Prostate gland (tissue), 2 donors: ENCODE results near the gene SLC24A4. TPM values are rescaled to one million over a fixed set of nuclear protein-coding genes. Genes with fewer than 3 reads are reported as not detected.

Experiments
- DNase-seq: peaks from one replicate; pipeline ENCODE4 v3.0.0-alpha.2; 2019; ENCODE audit warnings: low spot score
- H3K27ac ChIP-seq, 2 donors: fragments of 200-600 bp; sonication (generic); 2 replicates each; pipeline ENCODE4 v1.5.1; 2017 to 2019
- H3K27me3 ChIP-seq: fragments of 200-600 bp; sonication (generic); replicated peaks from 2 replicates; pipeline ENCODE4 v1.5.1; 2019; ENCODE audit not compliant: insufficient read depth
- H3K36me3 ChIP-seq, 2 donors: fragments of 200-600 bp; sonication (generic); 1 replicate in 1 of 2; 2 replicates in 1 of 2; pipeline versions ENCODE4 v1.5.1 to v1.8.1; 2017 to 2019
- H3K4me1 ChIP-seq: fragments of 200-600 bp; sonication (generic); replicated peaks from 2 replicates; pipeline ENCODE4 v1.5.1; 2019
- H3K4me3 ChIP-seq, 2 donors: fragments of 200-600 bp; sonication (generic); 2 replicates each; pipeline ENCODE4 v1.5.1; 2017 to 2019
- H3K9me3 ChIP-seq: fragments of 200-600 bp; sonication (generic); 2 replicates; pipeline ENCODE4 v1.5.1; 2017
- POLR2A ChIP-seq: fragments of 450-650 bp; IDR thresholded peaks from one replicate; pipeline ENCODE4 v1.6.1; 2016; ENCODE audit warnings: antibody characterized with exemption, mild to moderate bottlenecking
- POLR2AphosphoS5 ChIP-seq: sonication (generic); formaldehyde crosslinking; IDR thresholded peaks from one replicate; pipeline ENCODE4 v1.6.1; 2017; ENCODE audit warnings: antibody characterized with exemption
- WGBS: methylation state at CpG from one replicate; pipeline ENCODE4 v1.1.5; 2018; 5-methylcytosine and 5-hydroxymethylcytosine counted together
- intact Hi-C: fragments of 100-400 bp; cut with DNase I; formaldehyde crosslinking; loops from one replicate; pipeline ENCODE4 v1.14.2; 2022
- total RNA-seq, 2 donors: library from RNA; depleted of rRNA; stranded (reverse); fragments of >200 nt; gene quantifications; one replicate each; pipeline ENCODE4 v1.1.0, GENCODE V29; 2016
- TF ChIP-seq, protein P1 (sequence below), 4 experiments: fragments of 200-600 bp in 2 of 4; fragments of 450-650 bp in 2 of 4; sonication (generic) in 2 of 4; IDR thresholded peaks; 1 replicate in 3 of 4; 2 replicates in 1 of 4; pipeline ENCODE4 v1.5.1; 2016 to 2019; ENCODE audit warnings: antibody characterized with exemption in 4 of 4, mild to moderate bottlenecking in 2 of 4, moderate library complexity in 2 of 4

SLC24A4 gene
- total RNA-seq, 2 donors from 2014 or later: 0.82 to 7.2 TPM

DNA sequence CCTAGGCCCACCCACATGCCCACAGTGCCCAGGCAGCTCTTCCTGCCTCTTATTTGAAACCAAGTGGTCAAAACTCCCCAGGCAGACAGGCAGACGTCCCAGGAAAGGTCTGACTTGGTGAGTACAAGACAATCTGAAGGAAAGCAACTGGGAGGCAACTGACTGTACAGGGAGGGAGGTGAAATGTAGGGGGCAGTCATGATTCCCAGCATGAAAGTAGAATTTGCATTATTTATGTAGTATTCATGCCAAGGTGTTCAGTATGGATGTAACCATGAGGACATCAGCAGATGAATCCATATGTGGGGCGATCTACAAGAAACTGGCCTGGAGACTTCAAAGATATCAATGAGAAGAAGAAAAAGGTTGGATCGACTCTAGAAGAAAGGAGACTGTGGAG, 46.1 kb downstream of the SLC24A4 start:
- whole genome bisulfite sequencing: 97% methylated on average over 3 of the region's 3 CpGs
- no peak for DNase-seq

DNA sequence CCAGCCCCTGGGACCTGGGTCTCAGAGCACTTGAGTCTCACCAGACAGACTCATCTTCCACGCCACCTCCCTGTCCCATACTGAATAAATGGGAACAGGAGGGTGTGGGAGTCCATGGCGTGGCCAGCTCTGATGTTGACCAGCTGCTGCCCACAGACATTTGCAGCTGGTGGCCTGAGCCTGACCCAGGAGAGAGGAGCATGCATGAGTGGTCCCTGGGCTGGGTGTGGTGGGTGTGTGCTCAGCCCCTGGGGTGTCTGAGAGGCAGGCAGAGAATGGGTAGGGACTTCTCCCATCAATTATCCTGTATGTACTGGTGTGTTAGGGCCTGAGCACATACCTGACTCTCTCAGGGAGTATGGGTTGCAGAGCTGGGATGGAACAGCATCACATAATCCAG, 49.3 kb downstream of the SLC24A4 start:
- H3K4me3 ChIP-seq: no peak overlapping the region
- TF ChIP-seq, protein P1, sequence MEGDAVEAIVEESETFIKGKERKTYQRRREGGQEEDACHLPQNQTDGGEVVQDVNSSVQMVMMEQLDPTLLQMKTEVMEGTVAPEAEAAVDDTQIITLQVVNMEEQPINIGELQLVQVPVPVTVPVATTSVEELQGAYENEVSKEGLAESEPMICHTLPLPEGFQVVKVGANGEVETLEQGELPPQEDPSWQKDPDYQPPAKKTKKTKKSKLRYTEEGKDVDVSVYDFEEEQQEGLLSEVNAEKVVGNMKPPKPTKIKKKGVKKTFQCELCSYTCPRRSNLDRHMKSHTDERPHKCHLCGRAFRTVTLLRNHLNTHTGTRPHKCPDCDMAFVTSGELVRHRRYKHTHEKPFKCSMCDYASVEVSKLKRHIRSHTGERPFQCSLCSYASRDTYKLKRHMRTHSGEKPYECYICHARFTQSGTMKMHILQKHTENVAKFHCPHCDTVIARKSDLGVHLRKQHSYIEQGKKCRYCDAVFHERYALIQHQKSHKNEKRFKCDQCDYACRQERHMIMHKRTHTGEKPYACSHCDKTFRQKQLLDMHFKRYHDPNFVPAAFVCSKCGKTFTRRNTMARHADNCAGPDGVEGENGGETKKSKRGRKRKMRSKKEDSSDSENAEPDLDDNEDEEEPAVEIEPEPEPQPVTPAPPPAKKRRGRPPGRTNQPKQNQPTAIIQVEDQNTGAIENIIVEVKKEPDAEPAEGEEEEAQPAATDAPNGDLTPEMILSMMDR (IDR thresholded peaks at IDR 0.05): no peak
- TF ChIP-seq POLR2A: no peak
- no peak for TF ChIP-seq POLR2AphosphoS5
- intact Hi-C loops: no loop called here
- no peaks in the 10 kb centered on the region for H3K27me3 ChIP-seq
- no peaks in the 10 kb centered on the region for H3K36me3 ChIP-seq
- no peaks in the 10 kb centered on the region for H3K9me3 ChIP-seq
- no peak for DNase-seq
- H3K27ac ChIP-seq: no peak overlapping the region
- H3K4me1 ChIP-seq: no peaks in the 10 kb centered on the region
- 89% methylated on average over 2 of the region's 2 CpGs for WGBS

More for the DNA sequence above, 46.1 kb downstream of the SLC24A4 start:
- H3K36me3 ChIP-seq: no peaks in the 10 kb centered on the region
- H3K9me3 ChIP-seq: no peaks in the 10 kb centered on the region
- H3K27me3 ChIP-seq: peaks cover 4% of the 10 kb centered on the region
- no peak overlapping the region for H3K27ac ChIP-seq
- intact Hi-C loops: no loop called here
- TF ChIP-seq, protein P1 (IDR thresholded peaks at IDR 0.05): no peak
- no peak for TF ChIP-seq POLR2AphosphoS5
- no peak for TF ChIP-seq POLR2A
- H3K4me3 ChIP-seq: no peak overlapping the region
- no peaks in the 10 kb centered on the region for H3K4me1 ChIP-seq

DNA sequence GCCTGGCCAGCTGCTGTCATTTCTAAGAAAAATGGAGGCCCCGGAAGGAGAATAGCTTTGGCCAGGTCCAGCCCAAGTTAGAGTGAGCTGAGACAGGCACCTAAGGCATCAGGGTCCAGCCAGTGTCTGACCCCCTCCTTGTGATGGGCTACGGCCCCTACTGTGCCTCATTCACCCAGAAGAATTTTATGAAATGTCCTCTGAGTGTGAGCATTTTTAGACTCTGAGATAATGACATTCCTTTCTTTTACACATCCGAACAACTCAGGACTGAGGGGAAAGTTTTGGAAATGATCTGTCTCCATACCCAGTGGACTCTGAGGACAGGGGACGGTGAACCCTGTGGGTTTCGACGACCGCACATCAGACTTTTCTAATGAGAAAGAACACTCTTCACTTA, 50.4 kb downstream of the SLC24A4 start:
- no peak overlapping the region for H3K27ac ChIP-seq
- H3K4me1 ChIP-seq: no peaks in the 10 kb centered on the region
- no peaks in the 10 kb centered on the region for H3K9me3 ChIP-seq
- no peak for DNase-seq
- no peaks in the 10 kb centered on the region for H3K27me3 ChIP-seq
- H3K36me3 ChIP-seq: no peaks in the 10 kb centered on the region
- intact Hi-C loops: no loop called here
- H3K4me3 ChIP-seq: no peak overlapping the region
- TF ChIP-seq, protein P1 (IDR thresholded peaks at IDR 0.05): no peak
- no peak for TF ChIP-seq POLR2AphosphoS5
- TF ChIP-seq POLR2A: no peak
- WGBS: 80% methylated on average over 7 of the region's 7 CpGs

DNA sequence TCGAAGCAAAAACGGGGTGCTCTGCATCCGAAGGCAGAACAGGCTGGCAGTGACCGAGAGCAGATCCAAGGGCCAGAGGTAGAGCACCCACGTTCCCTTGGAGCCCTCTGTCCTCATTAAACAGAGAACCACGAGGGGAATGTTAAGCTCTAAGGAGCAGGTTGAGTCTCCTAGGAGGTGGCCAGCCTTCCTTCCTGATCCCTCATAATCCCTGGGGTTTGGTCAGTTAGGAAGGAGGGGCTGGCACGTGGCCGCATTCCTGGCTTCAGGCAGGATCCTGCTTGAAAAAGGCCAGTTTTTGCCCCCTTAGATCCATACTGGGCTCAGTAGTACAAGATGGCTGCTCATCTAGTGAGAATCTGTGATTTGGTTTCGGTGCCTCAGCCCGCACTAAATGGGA, 57.2 kb downstream of the SLC24A4 start:
- 82% methylated on average over 10 of the region's 10 CpGs for WGBS
- no peaks in the 10 kb centered on the region for H3K4me1 ChIP-seq
- no peak for DNase-seq
- H3K36me3 ChIP-seq: no peaks in the 10 kb centered on the region
- H3K9me3 ChIP-seq: no peaks in the 10 kb centered on the region
- H3K4me3 ChIP-seq: no peak overlapping the region
- intact Hi-C loops: no loop called here
- TF ChIP-seq, protein P1 (IDR thresholded peaks at IDR 0.05): no peak
- TF ChIP-seq POLR2AphosphoS5: no peak
- no peak for TF ChIP-seq POLR2A
- H3K27me3 ChIP-seq: no peaks in the 10 kb centered on the region
- H3K27ac ChIP-seq: no peak overlapping the region

DNA sequence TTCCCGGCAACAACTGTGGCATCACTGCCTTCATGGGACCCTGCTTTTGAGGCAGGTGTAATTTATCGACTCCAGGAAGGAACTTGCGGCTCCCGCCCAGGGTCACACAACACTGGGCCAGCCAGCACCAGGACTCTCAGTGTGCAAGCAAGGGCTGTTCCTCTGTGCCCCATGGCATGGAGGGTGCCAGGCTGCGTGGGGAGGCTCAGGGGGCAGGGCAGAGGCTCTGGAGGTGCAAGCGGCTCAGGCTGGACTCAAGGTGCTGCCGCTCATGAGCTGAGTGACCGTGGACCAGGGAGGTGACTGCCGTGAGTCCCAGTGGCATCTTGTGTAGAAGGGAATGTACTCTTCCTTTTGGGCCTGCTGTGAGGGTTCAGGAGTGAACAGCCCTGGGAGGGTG, 57.6 kb downstream of the SLC24A4 start:
- Histone ChIP-seq H3K27me3 (no peaks in the 10 kb centered on the region), H3K4me1 (no peaks in the 10 kb centered on the region), H3K36me3 (no peaks in the 10 kb centered on the region), H3K4me3 (no peak overlapping the region), H3K9me3 (no peaks in the 10 kb centered on the region), H3K27ac (no peak overlapping the region)
- WGBS: 93% methylated on average over 9 of the region's 9 CpGs
- DNase-seq: no peak
- TF ChIP-seq, protein P1 (IDR thresholded peaks at IDR 0.05): no peak
- no peak for TF ChIP-seq POLR2A
- no peak for TF ChIP-seq POLR2AphosphoS5
- intact Hi-C loops: no loop called here
